HepG2 (cell line): Measurements from ENCODE around the gene MYO9A. TPM values are rescaled to one million over a fixed set of nuclear protein-coding genes. Genes with fewer than 3 reads are reported as not detected.

ENCODE experiments used
- ATAC-seq: fragments of 200-7000 bp; cut with Tn5 transposase; 3 replicates; pipeline ENCODE4 v1.9.1; 2020; ENCODE audit warnings: mild to moderate bottlenecking, moderate library complexity
- BruUV-seq: library from RNA; stranded (reverse); fragments of 400-500 nt; replicated peaks from 2 replicates; lab custom pipeline; 2021; lab: Mats Ljungman, UMichigan
- CTCF ChIA-PET: fragments of 300-600 bp; formaldehyde crosslinking; extraction: SDS; loops from one replicate; lab custom pipeline; 2021; ENCODE audit warnings: low total read pairs, inconsistent platforms, low intra/inter-chr PET ratio; lab: Yijun Ruan, JAX
- POLR2A ChIA-PET: fragments of 350-600 bp; sonication (Branson Sonifier 250); formaldehyde crosslinking; loops from one replicate; lab custom pipeline; 2020; ENCODE audit warnings: antibody characterized with exemption, inconsistent platforms; lab: Yijun Ruan, JAX
- DNase-seq: peaks from one replicate; pipeline ENCODE4 v3.0.0-alpha.2; 2015; ENCODE audit warnings: low spot score
- FAIRE-seq: peaks from 3 replicates; lab custom pipeline; 2011; peaks lifted over from hg19 to GRCh38; lab: Jason Lieb, UNC
- H2AFZ ChIP-seq: one replicate; pipeline ENCODE4 v1.6.1; 2011; ENCODE audit warnings: low read length, inconsistent platforms
- H3K27ac ChIP-seq: fragments of 300-600 bp; 3 replicates; pipeline ENCODE4 v1.8.0; 2011; ENCODE audit warnings: mixed run types, mild to moderate bottlenecking, mixed read lengths, low read length, inconsistent platforms; ENCODE audit not compliant: insufficient read depth; ENCODE audit errors: extremely low read length
- H3K27me3 ChIP-seq, 2 experiments: fragments of 200-600 bp in 1 of 2; 2 replicates in 1 of 2; 3 replicates in 1 of 2; pipeline versions ENCODE4 v1.6.0 to v1.8.0; 2011; ENCODE audit warnings: low read length in 2 of 2, mild to moderate bottlenecking in 2 of 2, moderate library complexity in 2 of 2, inconsistent platforms in 1 of 2; ENCODE audit not compliant: insufficient read depth in 2 of 2, control insufficient read depth in 1 of 2
- H3K36me3 ChIP-seq, 2 experiments: fragments of 200-600 bp in 1 of 2; replicated peaks in 1 of 2; 2 replicates in 1 of 2; 3 replicates in 1 of 2; pipeline versions ENCODE4 v1.5.1 to v1.8.0; 2011; ENCODE audit warnings: low read length in 2 of 2, inconsistent platforms in 1 of 2; ENCODE audit not compliant: insufficient read depth in 2 of 2, control insufficient read depth in 1 of 2
- H3K4me1 ChIP-seq: 2 replicates; pipeline ENCODE4 v1.5.1; 2012; ENCODE audit warnings: low read length, inconsistent platforms; ENCODE audit not compliant: insufficient read depth
- H3K4me2 ChIP-seq: 2 replicates; pipeline ENCODE4 v1.6.0; 2011; ENCODE audit warnings: low read depth, low read length, inconsistent platforms
- H3K4me3 ChIP-seq, 3 experiments: fragments of 200-600 bp in 1 of 3; sonication (generic), shearing (Covaris generic) in 1 of 3; replicated peaks in 1 of 3; 2 replicates each; pipeline ENCODE4 v1.5.1; 2011 to 2016; ENCODE audit warnings: low read length in 3 of 3, inconsistent platforms in 2 of 3, low read depth in 2 of 3, mild to moderate bottlenecking in 2 of 3, control low read depth in 1 of 3, mixed read lengths in 1 of 3; ENCODE audit not compliant: insufficient read depth in 1 of 3
- H3K79me2 ChIP-seq: one replicate; pipeline ENCODE4 v1.6.1; 2011; ENCODE audit warnings: low read length, inconsistent platforms; ENCODE audit not compliant: insufficient read depth
- H3K9ac ChIP-seq: 2 replicates; pipeline ENCODE4 v1.6.0; 2011; ENCODE audit warnings: mild to moderate bottlenecking, low read depth, low read length, inconsistent platforms; ENCODE audit not compliant: insufficient read depth
- H3K9me3 ChIP-seq: 2 replicates; pipeline ENCODE4 v1.5.1; 2012; ENCODE audit warnings: mild to moderate bottlenecking, low read length
- H4K20me1 ChIP-seq: 2 replicates; pipeline ENCODE4 v1.6.0; 2011; ENCODE audit warnings: inconsistent platforms, mild to moderate bottlenecking, low read length, moderate library complexity; ENCODE audit not compliant: insufficient read depth
- NRL ChIP-seq: sonication (generic); formaldehyde crosslinking; IDR thresholded peaks from 2 replicates; pipeline ENCODE4 v1.5.0; 2020; ENCODE audit warnings: missing genetic modification reagents, mild to moderate bottlenecking, moderate library complexity, borderline replicate concordance
- ZNF501 ChIP-seq: sonication (generic); formaldehyde crosslinking; IDR thresholded peaks from 2 replicates; pipeline ENCODE4 v1.5.1; 2020; ENCODE audit warnings: mild to moderate bottlenecking, moderate library complexity, missing genetic modification reagents
- ZNF629 ChIP-seq: sonication (generic); formaldehyde crosslinking; conservative IDR thresholded peaks from 2 replicates; pipeline ENCODE4 v1.5.0; 2020; ENCODE audit warnings: missing genetic modification reagents
- ZNF703 ChIP-seq: sonication (generic); formaldehyde crosslinking; IDR thresholded peaks from 2 replicates; pipeline ENCODE4 v1.5.1; 2020; ENCODE audit warnings: missing genetic modification reagents, mild to moderate bottlenecking, moderate library complexity, borderline replicate concordance
- ZNF724P ChIP-seq: sonication (generic); formaldehyde crosslinking; IDR thresholded peaks from 2 replicates; pipeline ENCODE4 v1.8.0; 2022; ENCODE audit warnings: missing genetic modification reagents, borderline replicate concordance
- WGBS: methylation state at CpG from one replicate; pipeline ENCODE4 v1.1.6; 2017; ENCODE audit warnings: low lambda C conversion rate; 5-methylcytosine and 5-hydroxymethylcytosine counted together
- in situ Hi-C: cut with HindIII; loops from 2 replicates; pipeline ENCODE4 v1.10.0; 2017; ENCODE audit warnings: low pct_unique_long_range_greater_than_20kb; ENCODE audit not compliant: extremely low pct_ligation_motif_present
- intact Hi-C: fragments of 100-400 bp; cut with micrococcal nuclease; formaldehyde crosslinking; loops from one replicate; pipeline ENCODE4 v1.10.0; 2022; ENCODE audit not compliant: unreplicated experiment
- polyA plus RNA-seq, 8 experiments: library from polyadenylated mRNA; depleted of rRNA in 3 of 8; stranded (reverse) in 7 of 8; unstranded in 1 of 8; fragments of >200 nt; fragmentation: Illumina TruSeq in 4 of 8; extraction: Trizol in 4 of 8; gene quantifications; 2 replicates each; pipeline versions ENCODE4 v1.2.1 to v1.2.3, GENCODE V29; 2011 to 2016; ENCODE audit warnings: low read depth in 4 of 8, missing spikeins in 1 of 8, mixed read lengths in 1 of 8; ENCODE audit not compliant: insufficient read depth in 1 of 8
- total RNA-seq, 5 experiments: library from RNA; depleted of rRNA; stranded (reverse); fragments of >200 nt; fragmentation: Illumina TruSeq; extraction: Trizol; gene quantifications; 2 replicates each; pipeline ENCODE4 v1.2.3, GENCODE V29; 2016; ENCODE audit warnings: low read depth in 1 of 5
- TF ChIP-seq, protein P1 (sequence below): sonication (generic); formaldehyde crosslinking; IDR thresholded peaks from 2 replicates; pipeline ENCODE4 v1.5.0; 2020; ENCODE audit warnings: mild to moderate bottlenecking, missing genetic modification reagents

Gene MYO9A
- total and polyA plus RNA-seq, 2 of the 13 experiments (the other 11 are each of a cell fraction or from before 2014, with no cell fraction given), result 4.8 to 15.3 TPM

DNA sequence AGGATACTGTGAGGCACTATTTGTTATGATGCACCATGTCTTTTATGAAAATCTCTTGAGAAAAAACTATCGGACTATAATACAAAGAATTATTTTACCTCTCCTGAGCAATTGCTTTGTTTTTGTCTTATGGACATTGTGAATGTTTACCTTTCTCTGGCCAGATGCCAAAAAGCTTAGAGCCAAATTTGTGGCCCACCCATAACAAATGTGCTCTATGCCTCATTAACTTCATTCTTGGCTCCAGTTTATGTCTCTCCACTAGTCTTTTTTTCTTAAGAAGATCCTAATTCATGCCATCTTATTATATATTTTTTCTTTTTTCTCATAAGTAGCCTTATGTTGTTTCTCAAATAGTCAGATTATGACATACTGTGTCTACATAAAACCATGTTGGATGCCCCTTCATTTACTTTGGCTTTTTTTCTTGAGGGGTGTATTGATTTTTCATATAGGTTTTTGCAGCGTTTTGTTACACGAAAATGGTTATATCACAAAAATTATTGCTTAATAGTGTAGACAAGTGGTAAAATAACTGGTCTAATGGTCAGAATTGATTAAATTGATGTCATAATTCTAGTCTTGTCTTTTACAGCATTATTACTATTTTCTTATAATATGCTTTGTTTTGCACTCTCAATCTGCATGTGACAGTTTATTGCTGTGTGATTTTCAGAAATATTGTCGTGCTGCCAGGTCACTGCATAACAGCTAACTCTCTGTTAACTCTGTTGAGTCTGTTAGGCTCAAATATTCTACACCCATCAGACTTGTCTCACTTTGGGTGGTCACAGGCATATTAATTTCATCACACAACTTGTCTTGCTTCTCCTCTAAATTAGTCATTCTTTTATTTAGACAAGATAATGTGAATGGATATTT lies 18.5 kb upstream of the MYO9A start:
- H3K36me3 ChIP-seq, result no peaks in the 10 kb centered on the region
- intact Hi-C loops, result no loop called here
- POLR2A ChIA-PET, result no interaction called here
- no peak overlapping the region for H3K27ac ChIP-seq
- no peak overlapping the region for H3K4me2 ChIP-seq
- FAIRE-seq (no peak), DNase-seq (no peak), ATAC-seq (no peak)
- no peaks in the 10 kb centered on the region for H3K9me3 ChIP-seq
- no TSS peak for BruUV-seq
- H3K9ac ChIP-seq, result no peak overlapping the region
- no peaks in the 10 kb centered on the region for H3K27me3 ChIP-seq
- no peak overlapping the region for H2AFZ ChIP-seq
- no peak overlapping the region for H3K4me3 ChIP-seq
- no peaks in the 10 kb centered on the region for H4K20me1 ChIP-seq
- TF ChIP-seq NRL (CRISPR knock-in tag) (no peak), ZNF501 (no peak), ZNF724P (no peak), ZNF629 (CRISPR knock-in tag) (no peak), ZNF703 (CRISPR knock-in tag) (no peak)
- TF ChIP-seq, protein P1, sequence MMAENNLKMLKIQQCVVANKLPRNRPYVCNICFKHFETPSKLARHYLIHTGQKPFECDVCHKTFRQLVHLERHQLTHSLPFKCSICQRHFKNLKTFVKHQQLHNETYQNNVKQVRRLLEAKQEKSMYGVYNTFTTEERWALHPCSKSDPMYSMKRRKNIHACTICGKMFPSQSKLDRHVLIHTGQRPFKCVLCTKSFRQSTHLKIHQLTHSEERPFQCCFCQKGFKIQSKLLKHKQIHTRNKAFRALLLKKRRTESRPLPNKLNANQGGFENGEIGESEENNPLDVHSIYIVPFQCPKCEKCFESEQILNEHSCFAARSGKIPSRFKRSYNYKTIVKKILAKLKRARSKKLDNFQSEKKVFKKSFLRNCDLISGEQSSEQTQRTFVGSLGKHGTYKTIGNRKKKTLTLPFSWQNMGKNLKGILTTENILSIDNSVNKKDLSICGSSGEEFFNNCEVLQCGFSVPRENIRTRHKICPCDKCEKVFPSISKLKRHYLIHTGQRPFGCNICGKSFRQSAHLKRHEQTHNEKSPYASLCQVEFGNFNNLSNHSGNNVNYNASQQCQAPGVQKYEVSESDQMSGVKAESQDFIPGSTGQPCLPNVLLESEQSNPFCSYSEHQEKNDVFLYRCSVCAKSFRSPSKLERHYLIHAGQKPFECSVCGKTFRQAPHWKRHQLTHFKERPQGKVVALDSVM (CRISPR knock-in tag), result no peak
- no peaks in the 10 kb centered on the region for H3K79me2 ChIP-seq
- in situ Hi-C loops, result no loop called here
- CTCF ChIA-PET, result no interaction called here
- WGBS, result 66% methylated on average over 4 of the region's 4 CpGs
- peaks cover 8% of the 10 kb centered on the region for H3K4me1 ChIP-seq
